ENCODE results near the gene SERPINB6. TPM values are rescaled to one million over a fixed set of nuclear protein-coding genes. Genes with fewer than 3 reads are reported as not detected.
"Not testable (repeated sequence)": the region's sequence is repeated elsewhere in the genome, so short reads cannot be mapped to it uniquely, and the experiment has no call there.

SERPINB6 gene
- total RNA-seq, 5 donors from 2014 or later (not counting 1 experiment from before 2014, with no cell fraction given): 30.0 to 49.0 (median 38.0) TPM

DNA sequence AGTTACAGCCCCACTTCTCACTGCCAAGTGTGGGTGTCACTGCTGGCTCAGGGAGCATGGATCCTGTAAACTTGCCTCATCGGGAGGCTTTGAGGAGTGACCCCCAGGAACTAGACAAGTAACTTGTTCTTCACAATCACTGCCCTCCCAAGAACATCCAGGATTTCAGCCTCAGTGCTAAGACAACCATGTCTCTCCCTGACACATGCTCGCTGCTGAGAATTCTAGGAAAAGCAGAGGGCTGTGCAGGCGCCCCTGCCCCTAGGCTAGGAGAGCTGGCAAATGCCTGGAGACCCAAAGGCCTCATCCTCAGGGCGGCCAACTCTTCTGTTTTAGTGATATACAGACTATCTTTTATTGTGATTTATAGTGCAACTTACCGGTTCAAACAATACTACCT lies 31.9 kb upstream of the SERPINB6 start:
- CTCF ChIA-PET, H3K4me3 Mint-ChIP-seq: not testable (repeated sequence)
- H3K36me3 Mint-ChIP-seq: peaks cover 48% of the 10 kb centered on the region

DNA sequence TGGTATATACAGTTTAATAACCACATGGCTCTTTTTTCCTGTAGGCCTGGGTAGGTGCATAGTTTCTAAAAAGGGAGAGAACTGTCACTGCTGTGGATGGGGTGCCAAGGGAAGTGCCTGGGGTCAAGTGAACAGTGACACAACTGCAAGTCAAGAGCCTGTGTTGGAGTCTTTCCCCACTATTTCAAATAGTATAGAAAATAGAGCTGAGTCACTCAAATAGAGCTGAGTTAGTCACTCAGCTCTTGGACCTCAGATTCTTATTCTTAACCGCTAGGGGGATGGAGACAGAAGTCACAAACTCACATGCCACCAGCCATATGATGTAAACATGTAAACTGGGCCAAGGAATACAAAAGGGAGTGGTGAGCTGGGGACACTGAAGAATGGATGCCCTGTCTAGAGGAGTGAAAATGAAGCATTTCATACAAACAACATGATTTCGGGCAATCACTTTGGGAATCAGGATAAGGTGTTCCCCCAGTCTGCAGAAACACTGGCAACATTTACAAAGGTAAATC lies 30.5 kb upstream of the SERPINB6 start:
- no peaks in the 10 kb centered on the region for H3K27me3 ChIP-seq (replicated peaks in 1 of 2; ENCODE audit: control insufficient read depth in 2 of 2, extremely low read depth in 1 of 2, insufficient read depth in 2 of 2, low read length in 1 of 2)

More for the DNA sequence above, 31.9 kb upstream of the SERPINB6 start:
- H3K4me3 ChIP-seq (ENCODE audit: control insufficient read depth in 1 of 2, extremely low read depth in 1 of 2, low read length in 1 of 2); ATAC-seq (replicated peaks in 1 of 4); POLR2A ChIA-PET; H3K27me3 ChIP-seq (replicated peaks in 1 of 2; ENCODE audit: control insufficient read depth in 2 of 2, extremely low read depth in 1 of 2, insufficient read depth in 2 of 2, low read length in 1 of 2); H3K9me3 Mint-ChIP-seq; H3K9me3 ChIP-seq; DNase-seq; H3K27me3 Mint-ChIP-seq; H3K27ac ChIP-seq (ENCODE audit: low read length): not testable (repeated sequence)
- Histone ChIP-seq H3K4me1 (ENCODE audit: control insufficient read depth in 1 of 2, extremely low read depth in 1 of 2, insufficient read depth in 2 of 2, low read length in 2 of 2) (peaks cover 7 to 28% of the 10 kb centered on the region in 2 experiments), H3K36me3 (ENCODE audit: control insufficient read depth in 2 of 2, extremely low read depth in 1 of 2, insufficient read depth in 1 of 2, low read length in 1 of 2) (peaks cover 0 to 24% of the 10 kb centered on the region in 2 donors)
- Mint-ChIP-seq H3K27ac (peak overlapping the region in 1 of 2 donors; percentile 59), H3K4me1 (peaks cover 19 to 37% (median 27%) of the 10 kb centered on the region in 3 donors)
- 100% methylated on average over 1 of the region's 5 CpGs for WGBS (ENCODE audit: insufficient coverage)

DNA sequence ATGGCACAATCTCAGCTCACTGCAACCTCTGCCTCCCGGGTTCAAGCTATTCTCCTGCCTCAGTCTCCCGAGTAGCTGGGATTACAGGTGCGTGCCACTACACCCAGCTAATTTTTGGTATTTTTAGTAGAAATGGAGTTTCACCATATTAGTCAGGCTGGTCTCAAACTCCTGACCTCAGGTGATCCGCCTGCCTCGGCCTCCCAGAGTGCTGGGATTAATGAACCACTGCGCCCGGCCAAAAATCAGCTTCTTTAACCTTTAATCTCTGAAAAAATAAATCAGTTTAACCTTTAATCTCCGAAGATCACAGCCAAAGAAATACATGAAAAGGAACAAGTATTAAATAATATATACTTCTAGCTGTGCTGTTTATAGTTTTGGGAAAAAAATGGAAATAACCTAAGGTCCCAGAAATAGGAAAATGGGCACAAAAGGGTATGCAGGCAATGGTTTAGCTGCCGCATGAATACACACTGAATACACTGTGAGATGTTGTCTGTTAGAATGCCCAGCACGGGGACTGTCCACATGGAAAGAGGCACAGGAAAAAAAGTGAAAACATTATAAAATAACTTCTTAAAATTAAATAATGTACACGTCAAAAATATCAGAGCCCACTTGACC lies 29.9 kb upstream of the SERPINB6 start:
- peaks cover 7 to 28% of the 10 kb centered on the region in 2 experiments for H3K4me1 ChIP-seq (ENCODE audit: control insufficient read depth in 1 of 2, extremely low read depth in 1 of 2, insufficient read depth in 2 of 2, low read length in 2 of 2)
- Mint-ChIP-seq H3K4me1 (peaks cover 21 to 37% (median 30%) of the 10 kb centered on the region in 3 donors), H3K9me3 (no peaks in the 10 kb centered on the region), H3K36me3 (peaks cover 30% of the 10 kb centered on the region), H3K4me3 (peak overlapping the region; percentile 85 to 89 (median 88)), H3K27me3 (no peaks in the 10 kb centered on the region), H3K27ac (peak overlapping the region in 1 of 2 donors; percentile 34)
- CTCF ChIA-PET: interaction anchor here (0.6 to 2.5 kb wide), 11 partner anchors 12 to 270 kb away, joined by 3 to 12 read pairs (median 6); no protein-coding TSS in a partner anchor
- H3K4me3 ChIP-seq (ENCODE audit: control insufficient read depth in 1 of 2, extremely low read depth in 1 of 2, low read length in 1 of 2): no peak overlapping the region
- no peaks in the 10 kb centered on the region for H3K27me3 ChIP-seq (replicated peaks in 1 of 2; ENCODE audit: control insufficient read depth in 2 of 2, extremely low read depth in 1 of 2, insufficient read depth in 2 of 2, low read length in 1 of 2)
- no peak overlapping the region for H3K27ac ChIP-seq (ENCODE audit: low read length)
- POLR2A ChIA-PET: interaction anchor here in 1 of 2 donors (0.7 to 1.0 kb wide), 2 partner anchors 11 to 154 kb away, joined by 3 to 9 read pairs; no protein-coding TSS in a partner anchor
- peaks cover 0 to 12% of the 10 kb centered on the region in 2 donors for H3K36me3 ChIP-seq (ENCODE audit: control insufficient read depth in 2 of 2, extremely low read depth in 1 of 2, insufficient read depth in 1 of 2, low read length in 1 of 2)
- WGBS (ENCODE audit: insufficient coverage): no CpG with 5 or more reads among the region's 11 CpGs
- no peak for ATAC-seq (replicated peaks in 1 of 4)
- no peaks in the 10 kb centered on the region for H3K9me3 ChIP-seq
- DNase-seq: no peak

More for the DNA sequence above, 30.5 kb upstream of the SERPINB6 start:
- H3K36me3 Mint-ChIP-seq: peaks cover 35% of the 10 kb centered on the region
- Histone ChIP-seq H3K4me1 (ENCODE audit: control insufficient read depth in 1 of 2, extremely low read depth in 1 of 2, insufficient read depth in 2 of 2, low read length in 2 of 2) (peaks cover 7 to 28% of the 10 kb centered on the region in 2 experiments), H3K36me3 (ENCODE audit: control insufficient read depth in 2 of 2, extremely low read depth in 1 of 2, insufficient read depth in 1 of 2, low read length in 1 of 2) (peaks cover 0 to 18% of the 10 kb centered on the region in 2 donors), H3K4me3 (ENCODE audit: control insufficient read depth in 1 of 2, extremely low read depth in 1 of 2, low read length in 1 of 2) (no peak overlapping the region), H3K27ac (ENCODE audit: low read length) (no peak overlapping the region), H3K9me3 (no peaks in the 10 kb centered on the region)
- DNase-seq (peak in 3 of 35 experiments; percentile 10 to 67 (median 30)), ATAC-seq (replicated peaks in 1 of 4) (no peak)
- H3K9me3 Mint-ChIP-seq: no peaks in the 10 kb centered on the region
- no CpG with 5 or more reads among the region's 2 CpGs for WGBS (ENCODE audit: insufficient coverage)
- H3K4me3 Mint-ChIP-seq: peak overlapping the region; percentile 5 to 55 (median 19)
- ChIA-PET CTCF (interaction anchor here (0.6 to 2.5 kb wide), 10 partner anchors 10 to 103 kb away, joined by 3 to 12 read pairs (median 5); no protein-coding TSS in a partner anchor), POLR2A (interaction anchor here (0.7 to 1.0 kb wide), 2 partner anchors 12 to 65 kb away, joined by 3 read pairs; no protein-coding TSS in a partner anchor)
- peaks cover 21 to 39% (median 30%) of the 10 kb centered on the region in 3 donors for H3K4me1 Mint-ChIP-seq
- H3K27me3 Mint-ChIP-seq: no peaks in the 10 kb centered on the region
- peak overlapping the region in 1 of 2 donors; percentile 17 for H3K27ac Mint-ChIP-seq

DNA sequence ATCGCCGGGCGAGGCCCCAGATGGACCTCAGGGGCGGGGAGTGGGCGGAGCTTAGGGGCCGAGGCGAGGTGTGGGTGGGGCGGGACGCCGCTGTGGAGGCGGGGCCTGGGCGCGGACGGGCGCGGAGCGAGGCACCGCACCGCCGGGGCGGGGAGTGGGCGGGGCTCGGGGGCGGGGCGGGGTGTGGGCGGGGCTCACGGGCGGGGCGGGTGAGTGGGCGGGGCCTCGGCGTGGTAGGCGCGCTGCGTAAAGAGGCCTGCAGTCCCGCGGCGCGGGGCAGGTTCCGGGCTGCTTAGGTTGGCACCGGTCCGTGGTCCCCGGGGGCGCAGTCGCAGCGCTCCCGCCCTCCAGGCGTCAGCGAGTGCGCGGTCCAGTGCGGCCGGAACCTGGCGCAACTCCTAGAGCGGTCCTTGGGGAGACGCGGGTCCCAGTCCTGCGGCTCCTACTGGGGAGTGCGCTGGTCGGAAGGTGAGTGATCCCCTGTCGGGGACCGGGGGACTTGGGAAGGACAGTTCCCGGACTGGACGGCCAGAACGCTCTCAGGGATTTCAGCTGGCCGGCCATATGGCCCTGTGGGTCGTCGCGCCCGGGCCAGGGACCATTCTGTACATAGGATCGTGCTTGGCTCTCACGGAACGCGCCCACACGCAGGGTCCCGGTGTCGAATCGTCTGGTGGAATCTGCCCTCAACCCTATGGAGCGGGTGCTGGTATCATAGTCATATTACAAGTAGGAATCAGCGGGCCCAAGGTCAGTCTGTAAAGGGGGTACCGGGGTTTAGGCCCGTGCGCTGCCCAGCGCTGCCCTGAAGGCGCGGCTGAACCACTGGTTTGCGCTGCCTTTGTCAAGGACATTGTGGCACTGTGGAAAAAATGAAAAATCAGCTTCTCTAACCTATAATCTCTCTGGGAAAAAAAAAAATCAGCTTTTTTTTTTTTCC lies 28.5 kb upstream of the SERPINB6 start, which contains the start of gene NQO2:
Gene NQO2 (plus strand): TSS at position 277 of the 940 bp plus-strand sequence. CDS start 6,659 bp downstream, outside the sequence.
- ChIA-PET POLR2A (interaction anchor here (0.6 to 1.5 kb wide), 11 partner anchors 10 to 230 kb away, joined by 3 to 12 read pairs (median 4); no protein-coding TSS in a partner anchor), CTCF (interaction anchor here (0.6 to 2.5 kb wide), 19 partner anchors 10 to 1471 kb away, joined by 3 to 12 read pairs (median 5); no protein-coding TSS in a partner anchor)
- WGBS (ENCODE audit: insufficient coverage): 1% methylated on average over 54 of the region's 87 CpGs
- Mint-ChIP-seq H3K4me3 (peak within 1 kb of the TSS; percentile 85 to 89 (median 88)), H3K4me1 (peaks cover 21 to 36% (median 30%) of the 10 kb centered on the region in 3 donors), H3K27ac (peak within 1 kb of the TSS; percentile 85 to 86), H3K36me3 (peaks cover 17% of the 10 kb centered on the region), H3K9me3 (no peaks in the 10 kb centered on the region), H3K27me3 (no peaks in the 10 kb centered on the region)
- Histone ChIP-seq H3K27ac (ENCODE audit: low read length) (peak within 1 kb of the TSS; percentile 78), H3K36me3 (ENCODE audit: control insufficient read depth in 2 of 2, extremely low read depth in 1 of 2, insufficient read depth in 1 of 2, low read length in 1 of 2) (peaks cover 0 to 6% of the 10 kb centered on the region in 2 donors), H3K9me3 (no peaks in the 10 kb centered on the region), H3K4me3 (ENCODE audit: control insufficient read depth in 1 of 2, extremely low read depth in 1 of 2, low read length in 1 of 2) (peak within 1 kb of the TSS; percentile 77 to 86), H3K27me3 (replicated peaks in 1 of 2; ENCODE audit: control insufficient read depth in 2 of 2, extremely low read depth in 1 of 2, insufficient read depth in 2 of 2, low read length in 1 of 2) (no peaks in the 10 kb centered on the region), H3K4me1 (ENCODE audit: control insufficient read depth in 1 of 2, extremely low read depth in 1 of 2, insufficient read depth in 2 of 2, low read length in 2 of 2) (peaks cover 7 to 28% of the 10 kb centered on the region in 2 experiments)
- peak; percentile 69 to 97 (median 88) for DNase-seq
- peak; percentile 79 to 89 (median 85) for ATAC-seq (replicated peaks in 1 of 4)

DNA sequence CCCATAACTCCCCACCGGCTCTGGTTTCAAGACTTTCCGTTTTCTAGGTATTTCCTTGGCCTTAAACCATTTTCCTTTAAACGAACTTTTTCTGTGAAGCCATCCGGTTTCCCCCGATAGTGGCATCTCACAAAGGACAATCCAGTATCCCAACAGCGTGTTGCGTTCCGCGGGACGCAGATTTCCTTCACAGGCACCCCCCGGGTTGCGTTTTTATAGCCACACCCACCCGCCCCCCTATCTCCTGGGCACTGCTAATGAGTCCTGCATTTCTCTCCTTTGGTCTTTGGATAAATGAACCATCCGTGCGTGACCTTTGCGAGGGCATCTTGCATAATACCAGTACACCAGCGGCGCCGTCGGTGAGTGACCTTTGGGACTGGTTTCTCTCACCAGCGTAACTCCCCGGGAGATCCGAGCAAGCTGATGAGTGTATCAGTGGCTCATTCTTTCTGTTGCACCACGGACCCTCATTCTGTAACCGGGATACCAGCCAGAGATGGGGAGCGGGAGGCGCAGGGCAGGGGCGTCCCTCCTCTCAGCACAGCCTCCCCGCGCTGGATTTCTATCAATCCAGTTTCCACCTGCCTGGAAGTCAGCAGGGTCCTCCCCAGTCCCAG lies 27.7 kb upstream of the SERPINB6 start:
- ChIA-PET CTCF (interaction anchor here (0.6 to 1.5 kb wide), 12 partner anchors 9 to 1470 kb away, joined by 3 to 11 read pairs (median 4); no protein-coding TSS in a partner anchor), POLR2A (interaction anchor here (0.6 to 1.5 kb wide), 10 partner anchors 10 to 231 kb away, joined by 3 to 12 read pairs (median 4); no protein-coding TSS in a partner anchor)
- H3K36me3 Mint-ChIP-seq: peaks cover 10% of the 10 kb centered on the region
- peak overlapping the region; percentile 76 to 88 (median 85) for H3K4me3 Mint-ChIP-seq
- Histone ChIP-seq H3K4me1 (ENCODE audit: control insufficient read depth in 1 of 2, extremely low read depth in 1 of 2, insufficient read depth in 2 of 2, low read length in 2 of 2) (peaks cover 7 to 28% of the 10 kb centered on the region in 2 experiments), H3K9me3 (no peaks in the 10 kb centered on the region), H3K36me3 (ENCODE audit: control insufficient read depth in 2 of 2, extremely low read depth in 1 of 2, insufficient read depth in 1 of 2, low read length in 1 of 2) (peaks cover 0 to under 1% of the 10 kb centered on the region in 2 donors), H3K4me3 (ENCODE audit: control insufficient read depth in 1 of 2, extremely low read depth in 1 of 2, low read length in 1 of 2) (peak overlapping the region; percentile 76 to 86), H3K27me3 (replicated peaks in 1 of 2; ENCODE audit: control insufficient read depth in 2 of 2, extremely low read depth in 1 of 2, insufficient read depth in 2 of 2, low read length in 1 of 2) (no peaks in the 10 kb centered on the region), H3K27ac (ENCODE audit: low read length) (peak overlapping the region; percentile 78)
- H3K9me3 Mint-ChIP-seq: no peaks in the 10 kb centered on the region
- H3K27ac Mint-ChIP-seq: peak overlapping the region; percentile 75 to 78
- peak in 8 of 35 experiments; percentile 6 to 48 (median 20) for DNase-seq
- H3K27me3 Mint-ChIP-seq: no peaks in the 10 kb centered on the region
- ATAC-seq (replicated peaks in 1 of 4): peak in 2 of 4 experiments; percentile 31 to 39
- H3K4me1 Mint-ChIP-seq: peaks cover 21 to 36% (median 27%) of the 10 kb centered on the region in 3 donors
- 0% methylated on average over 25 of the region's 30 CpGs for WGBS (ENCODE audit: insufficient coverage)

Data from T-cell (primary cell).